NT2/D1 (cell line): ENCODE measurements around the gene SEC22A.

Source experiments
- DNase-seq: peaks from one replicate; pipeline ENCODE4 v3.0.0-alpha.2; 2011; ENCODE audit warnings: low read depth, low spot score
- H3K27me3 ChIP-seq: 2 replicates; pipeline ENCODE4 v1.6.0; 2011; ENCODE audit warnings: mild to moderate bottlenecking; ENCODE audit not compliant: insufficient read length, insufficient read depth
- H3K36me3 ChIP-seq: 2 replicates; pipeline ENCODE4 v1.6.1; 2011; ENCODE audit warnings: mild to moderate bottlenecking, low read length, mixed read lengths; ENCODE audit not compliant: insufficient read depth, insufficient read length
- H3K4me1 ChIP-seq: 2 replicates; pipeline ENCODE4 v1.5.1; 2011; ENCODE audit not compliant: insufficient read depth, insufficient read length
- H3K4me3 ChIP-seq: 2 replicates; pipeline ENCODE4 v1.5.1; 2011; ENCODE audit warnings: low read depth; ENCODE audit not compliant: insufficient read length
- H3K9ac ChIP-seq: 2 replicates; pipeline ENCODE4 v1.6.0; 2011; ENCODE audit warnings: low read depth; ENCODE audit not compliant: insufficient read length
- H3K9me3 ChIP-seq: 2 replicates; pipeline ENCODE4 v1.5.1; 2011; ENCODE audit warnings: mild to moderate bottlenecking, low read length; ENCODE audit not compliant: insufficient read depth
- SUZ12 ChIP-seq: IDR thresholded peaks from 2 replicates; pipeline ENCODE4 v1.6.1; 2011; ENCODE audit not compliant: insufficient read length, insufficient read depth; ENCODE audit errors: extremely low read depth
- YY1 ChIP-seq: IDR thresholded peaks from 2 replicates; pipeline ENCODE4 v1.6.1; 2011; ENCODE audit not compliant: insufficient read length, insufficient read depth
- ZNF274 ChIP-seq: IDR thresholded peaks from 2 replicates; pipeline ENCODE4 v1.6.1; 2011; ENCODE audit warnings: mild to moderate bottlenecking, low read depth, low read length

Gene SEC22A

GRCh38 chr3:123287051-123287961, 85.6 kb downstream of the SEC22A start:
- H3K36me3 ChIP-seq, result no peaks in the 10 kb centered on the region
- H3K27me3 ChIP-seq, result no peaks in the 10 kb centered on the region
- peaks cover 4% of the 10 kb centered on the region for H3K4me1 ChIP-seq
- DNase-seq, result no peak
- no peaks in the 10 kb centered on the region for H3K9me3 ChIP-seq
- no peak for TF ChIP-seq YY1
- no peak for TF ChIP-seq SUZ12
- no peak for TF ChIP-seq ZNF274
- no peak overlapping the region for H3K4me3 ChIP-seq
- H3K9ac ChIP-seq, result no peak overlapping the region

DNA sequence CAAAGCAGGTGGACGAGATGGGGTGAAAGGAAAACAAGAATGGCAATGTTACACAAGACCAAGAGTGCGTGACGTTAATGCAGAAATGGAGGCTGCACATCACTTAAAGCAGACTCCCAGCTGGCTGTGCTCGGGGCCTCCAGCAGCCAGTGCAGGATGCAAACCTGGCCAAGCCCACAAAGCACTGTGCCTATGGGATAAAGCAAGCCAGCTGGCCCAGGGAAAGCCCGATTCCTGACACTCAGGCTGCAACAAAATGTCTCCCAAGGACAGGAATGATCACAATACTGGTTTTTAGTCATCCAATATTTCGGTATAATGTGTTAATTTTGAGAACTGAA, 86.2 kb downstream of the SEC22A start:
- Histone ChIP-seq H3K9ac (no peak overlapping the region), H3K4me3 (no peak overlapping the region), H3K27me3 (no peaks in the 10 kb centered on the region), H3K36me3 (no peaks in the 10 kb centered on the region), H3K9me3 (no peaks in the 10 kb centered on the region), H3K4me1 (peaks cover 4% of the 10 kb centered on the region)
- no peak for DNase-seq
- TF ChIP-seq ZNF274, result no peak

DNA sequence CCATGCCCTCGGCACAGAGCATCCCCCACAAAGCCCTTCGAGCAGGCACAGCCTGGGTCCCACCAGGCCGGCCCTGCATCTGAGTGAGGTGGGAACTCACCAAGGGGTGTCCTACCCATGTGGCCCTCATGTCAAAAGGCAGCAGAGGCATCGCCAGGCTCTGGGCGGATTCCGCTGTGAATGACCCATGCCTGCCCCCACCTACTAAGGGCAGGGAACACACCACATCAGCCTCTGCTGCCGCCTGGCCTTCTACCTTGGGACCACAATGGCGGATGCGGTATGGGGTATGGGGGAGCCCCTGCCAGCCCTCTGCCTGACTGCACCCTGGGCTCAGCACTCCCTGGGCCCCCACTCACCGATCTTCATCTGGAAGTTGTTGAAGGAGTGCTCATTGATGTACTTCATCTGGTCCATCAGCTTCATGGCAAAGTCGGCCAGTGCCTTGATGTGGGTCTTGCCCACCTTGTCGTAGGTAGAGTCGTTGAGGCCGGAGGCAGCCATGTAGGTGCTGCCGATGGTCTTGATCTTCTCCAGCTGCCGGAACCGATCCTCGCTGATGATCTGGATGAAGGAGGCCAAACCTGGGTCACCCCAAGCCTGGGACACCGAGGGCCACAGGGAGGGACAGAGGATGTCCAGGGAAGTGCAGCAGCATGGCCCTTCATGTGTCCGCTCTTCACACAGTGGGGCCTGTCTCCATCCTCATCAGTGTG, 87.8 kb downstream of the SEC22A start:
- no peak for TF ChIP-seq SUZ12
- no peak for TF ChIP-seq YY1
- TF ChIP-seq ZNF274, result no peak
- no peak overlapping the region for H3K9ac ChIP-seq
- no peaks in the 10 kb centered on the region for H3K36me3 ChIP-seq
- no peak for DNase-seq
- H3K4me1 ChIP-seq, result peaks cover 4% of the 10 kb centered on the region
- no peaks in the 10 kb centered on the region for H3K9me3 ChIP-seq
- no peak overlapping the region for H3K4me3 ChIP-seq
- H3K27me3 ChIP-seq, result no peaks in the 10 kb centered on the region

DNA sequence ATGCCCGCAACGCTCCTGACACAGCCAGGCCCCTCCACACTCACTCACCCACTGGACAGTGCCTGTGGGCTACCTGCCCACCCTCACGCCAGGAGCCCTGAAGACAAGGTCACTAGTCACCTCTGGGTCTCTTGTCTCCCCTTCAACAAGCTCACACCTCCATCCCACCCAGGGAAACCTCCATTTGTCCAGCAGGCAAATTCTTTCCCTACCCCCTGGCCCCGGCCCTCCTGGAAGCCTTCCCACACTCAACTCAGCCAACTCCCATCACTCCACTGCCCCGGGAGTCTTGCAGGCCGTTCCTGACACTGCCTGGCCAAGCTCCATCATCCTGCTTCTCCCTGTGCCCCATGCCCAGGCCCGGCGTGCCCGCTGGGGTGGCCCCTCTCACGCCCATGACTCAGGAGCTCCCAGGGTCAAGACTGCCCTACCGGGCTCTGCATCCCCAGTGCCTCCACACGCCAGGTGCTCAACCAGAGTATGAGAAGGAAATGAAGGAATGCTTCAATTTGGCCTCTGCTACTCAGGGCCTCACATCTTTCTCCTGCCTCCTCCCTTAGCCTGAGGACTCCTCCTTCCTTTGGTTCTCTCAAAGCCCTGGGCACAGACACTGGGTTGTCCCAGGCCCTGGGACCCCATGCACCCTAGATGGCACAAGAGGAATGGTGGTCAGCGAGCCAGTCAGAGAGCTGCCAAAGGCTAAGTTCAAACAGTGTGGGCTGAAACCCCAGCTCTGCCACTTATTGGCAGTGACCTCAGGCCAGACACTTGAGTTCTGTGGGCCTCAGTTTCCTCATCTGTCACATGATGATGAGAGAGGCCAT, 88.6 kb downstream of the SEC22A start:
- Histone ChIP-seq H3K27me3 (no peaks in the 10 kb centered on the region), H3K9me3 (no peaks in the 10 kb centered on the region), H3K4me3 (no peak overlapping the region), H3K4me1 (peaks cover 4% of the 10 kb centered on the region), H3K36me3 (no peaks in the 10 kb centered on the region), H3K9ac (no peak overlapping the region)
- TF ChIP-seq ZNF274, result no peak
- TF ChIP-seq YY1, result no peak
- TF ChIP-seq SUZ12, result no peak
- no peak for DNase-seq

DNA sequence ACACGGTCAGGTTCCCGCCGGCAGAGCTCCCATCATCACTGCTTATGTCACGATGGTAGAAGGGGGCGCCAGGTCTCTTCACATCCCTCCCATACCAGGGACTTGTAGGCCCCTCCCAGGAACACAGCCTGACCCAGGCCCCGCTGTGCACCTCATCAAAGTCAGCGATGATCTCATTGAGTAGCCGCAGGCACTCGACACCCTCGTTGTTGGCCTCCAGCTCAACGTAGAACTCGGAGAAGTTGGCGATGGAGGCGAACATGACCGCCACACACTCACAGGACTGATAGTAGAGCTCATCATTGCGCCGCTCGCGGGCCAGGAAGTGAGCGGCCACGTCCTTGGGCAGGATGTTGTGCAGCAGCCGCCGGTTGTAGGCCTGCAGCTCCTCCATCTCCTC, 89.2 kb downstream of the SEC22A start:
- DNase-seq, result no peak
- Histone ChIP-seq H3K9me3 (no peaks in the 10 kb centered on the region), H3K27me3 (no peaks in the 10 kb centered on the region), H3K4me1 (peaks cover 2% of the 10 kb centered on the region), H3K36me3 (no peaks in the 10 kb centered on the region), H3K9ac (no peak overlapping the region), H3K4me3 (no peak overlapping the region)
- no peak for TF ChIP-seq SUZ12
- TF ChIP-seq ZNF274, result no peak
- no peak for TF ChIP-seq YY1

- no peaks in the 10 kb centered on the region for H3K27me3 ChIP-seq
- H3K4me1 ChIP-seq, result no peaks in the 10 kb centered on the region
- no peak overlapping the region for H3K4me3 ChIP-seq
- no peak for DNase-seq
- TF ChIP-seq SUZ12, result no peak
- no peak for TF ChIP-seq ZNF274
- no peak for TF ChIP-seq YY1
- H3K9ac ChIP-seq, result no peak overlapping the region
- H3K36me3 ChIP-seq, result no peaks in the 10 kb centered on the region
- no peaks in the 10 kb centered on the region for H3K9me3 ChIP-seq
These were observed 89.7 kb downstream of the SEC22A start for GRCh38 chr3:123291404-123291803.
